GM23338 (cell line): ENCODE data around the gene CALR.

Source experiments
- CREB1 ChIP-seq: fragments of 250-450 bp; sonication (Bioruptor Pico); IDR thresholded peaks from 2 replicates; pipeline ENCODE4 v1.5.0; 2020; ENCODE audit warnings: low read depth, mild to moderate bottlenecking, moderate library complexity
- EZH2 ChIP-seq: fragments of 200-600 bp; sonication (generic); IDR thresholded peaks from one replicate; pipeline ENCODE4 v1.8.0; 2017; ENCODE audit warnings: antibody characterized with exemption, mild to moderate bottlenecking, low read depth; ENCODE audit not compliant: unreplicated experiment
- EZH2phosphoT487 ChIP-seq: fragments of 200-600 bp; sonication (generic); IDR thresholded peaks from one replicate; pipeline ENCODE4 v1.8.1; 2018; ENCODE audit warnings: antibody characterized with exemption; ENCODE audit not compliant: unreplicated experiment
- POLR2AphosphoS5 ChIP-seq: IDR thresholded peaks from 2 replicates; pipeline ENCODE4 v1.6.1; 2016; ENCODE audit warnings: antibody characterized with exemption, low read depth
- TF ChIP-seq, protein P1 (sequence below), 2 experiments: fragments of 200-600 bp in 1 of 2; sonication (generic) in 1 of 2; conservative IDR thresholded peaks; 2 replicates each; pipeline versions ENCODE4 v1.5.1 to v1.6.1; 2016 to 2017; ENCODE audit warnings: antibody characterized with exemption in 2 of 2, low read depth in 2 of 2, mild to moderate bottlenecking in 2 of 2, moderate library complexity in 1 of 2
- TF ChIP-seq, protein P2 (sequence below): IDR thresholded peaks from one replicate; pipeline ENCODE4 v1.6.1; 2018; ENCODE audit warnings: antibody characterized with exemption; ENCODE audit not compliant: unreplicated experiment

GRCh38 chr19:12947702-12948611 is 9.5 kb downstream of the CALR start:
- TF ChIP-seq, protein P1, sequence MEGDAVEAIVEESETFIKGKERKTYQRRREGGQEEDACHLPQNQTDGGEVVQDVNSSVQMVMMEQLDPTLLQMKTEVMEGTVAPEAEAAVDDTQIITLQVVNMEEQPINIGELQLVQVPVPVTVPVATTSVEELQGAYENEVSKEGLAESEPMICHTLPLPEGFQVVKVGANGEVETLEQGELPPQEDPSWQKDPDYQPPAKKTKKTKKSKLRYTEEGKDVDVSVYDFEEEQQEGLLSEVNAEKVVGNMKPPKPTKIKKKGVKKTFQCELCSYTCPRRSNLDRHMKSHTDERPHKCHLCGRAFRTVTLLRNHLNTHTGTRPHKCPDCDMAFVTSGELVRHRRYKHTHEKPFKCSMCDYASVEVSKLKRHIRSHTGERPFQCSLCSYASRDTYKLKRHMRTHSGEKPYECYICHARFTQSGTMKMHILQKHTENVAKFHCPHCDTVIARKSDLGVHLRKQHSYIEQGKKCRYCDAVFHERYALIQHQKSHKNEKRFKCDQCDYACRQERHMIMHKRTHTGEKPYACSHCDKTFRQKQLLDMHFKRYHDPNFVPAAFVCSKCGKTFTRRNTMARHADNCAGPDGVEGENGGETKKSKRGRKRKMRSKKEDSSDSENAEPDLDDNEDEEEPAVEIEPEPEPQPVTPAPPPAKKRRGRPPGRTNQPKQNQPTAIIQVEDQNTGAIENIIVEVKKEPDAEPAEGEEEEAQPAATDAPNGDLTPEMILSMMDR (conservative IDR thresholded peaks at IDR 0.05; ENCODE audit: low read depth in 2 of 2) = no peak
- TF ChIP-seq EZH2 (no peak), POLR2AphosphoS5 (no peak), CREB1 (CRISPR knock-in tag) (no peak), EZH2phosphoT487 (no peak)
- TF ChIP-seq, protein P2, sequence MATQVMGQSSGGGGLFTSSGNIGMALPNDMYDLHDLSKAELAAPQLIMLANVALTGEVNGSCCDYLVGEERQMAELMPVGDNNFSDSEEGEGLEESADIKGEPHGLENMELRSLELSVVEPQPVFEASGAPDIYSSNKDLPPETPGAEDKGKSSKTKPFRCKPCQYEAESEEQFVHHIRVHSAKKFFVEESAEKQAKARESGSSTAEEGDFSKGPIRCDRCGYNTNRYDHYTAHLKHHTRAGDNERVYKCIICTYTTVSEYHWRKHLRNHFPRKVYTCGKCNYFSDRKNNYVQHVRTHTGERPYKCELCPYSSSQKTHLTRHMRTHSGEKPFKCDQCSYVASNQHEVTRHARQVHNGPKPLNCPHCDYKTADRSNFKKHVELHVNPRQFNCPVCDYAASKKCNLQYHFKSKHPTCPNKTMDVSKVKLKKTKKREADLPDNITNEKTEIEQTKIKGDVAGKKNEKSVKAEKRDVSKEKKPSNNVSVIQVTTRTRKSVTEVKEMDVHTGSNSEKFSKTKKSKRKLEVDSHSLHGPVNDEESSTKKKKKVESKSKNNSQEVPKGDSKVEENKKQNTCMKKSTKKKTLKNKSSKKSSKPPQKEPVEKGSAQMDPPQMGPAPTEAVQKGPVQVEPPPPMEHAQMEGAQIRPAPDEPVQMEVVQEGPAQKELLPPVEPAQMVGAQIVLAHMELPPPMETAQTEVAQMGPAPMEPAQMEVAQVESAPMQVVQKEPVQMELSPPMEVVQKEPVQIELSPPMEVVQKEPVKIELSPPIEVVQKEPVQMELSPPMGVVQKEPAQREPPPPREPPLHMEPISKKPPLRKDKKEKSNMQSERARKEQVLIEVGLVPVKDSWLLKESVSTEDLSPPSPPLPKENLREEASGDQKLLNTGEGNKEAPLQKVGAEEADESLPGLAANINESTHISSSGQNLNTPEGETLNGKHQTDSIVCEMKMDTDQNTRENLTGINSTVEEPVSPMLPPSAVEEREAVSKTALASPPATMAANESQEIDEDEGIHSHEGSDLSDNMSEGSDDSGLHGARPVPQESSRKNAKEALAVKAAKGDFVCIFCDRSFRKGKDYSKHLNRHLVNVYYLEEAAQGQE = no peak
